ENCODE measurements around the gene SDK2.

The SDK2 gene

DNA sequence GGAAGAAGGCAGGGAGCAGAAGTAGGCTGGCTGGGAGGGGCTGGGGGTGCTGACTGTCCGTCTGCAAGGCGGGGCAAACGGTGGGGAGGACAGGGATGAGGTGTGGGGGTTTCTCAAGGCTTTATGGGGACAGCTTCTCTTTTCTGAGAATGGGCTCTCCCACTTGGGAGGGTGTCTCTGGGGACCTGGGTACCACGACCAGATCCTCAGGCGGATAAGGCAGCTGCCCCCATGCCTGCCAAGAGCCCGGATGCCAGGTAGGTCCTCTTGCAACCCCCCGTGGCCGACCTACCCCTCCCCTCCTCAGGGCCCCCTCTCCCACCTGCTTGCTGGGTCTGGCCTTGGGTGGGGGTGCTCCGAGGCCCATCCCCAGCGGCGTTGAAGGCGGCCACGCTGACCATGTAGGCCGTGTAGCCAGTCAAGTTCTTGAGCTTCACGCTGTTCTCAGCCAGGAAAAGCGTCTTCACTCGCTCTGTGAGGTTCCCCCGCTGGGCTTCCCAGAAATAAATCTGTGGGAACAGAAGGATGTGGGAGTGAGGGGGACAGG lies 276.1 kb downstream of the SDK2 start:
- DNase-seq (ENCODE audit: low read depth in 3 of 3) = no peak

DNA sequence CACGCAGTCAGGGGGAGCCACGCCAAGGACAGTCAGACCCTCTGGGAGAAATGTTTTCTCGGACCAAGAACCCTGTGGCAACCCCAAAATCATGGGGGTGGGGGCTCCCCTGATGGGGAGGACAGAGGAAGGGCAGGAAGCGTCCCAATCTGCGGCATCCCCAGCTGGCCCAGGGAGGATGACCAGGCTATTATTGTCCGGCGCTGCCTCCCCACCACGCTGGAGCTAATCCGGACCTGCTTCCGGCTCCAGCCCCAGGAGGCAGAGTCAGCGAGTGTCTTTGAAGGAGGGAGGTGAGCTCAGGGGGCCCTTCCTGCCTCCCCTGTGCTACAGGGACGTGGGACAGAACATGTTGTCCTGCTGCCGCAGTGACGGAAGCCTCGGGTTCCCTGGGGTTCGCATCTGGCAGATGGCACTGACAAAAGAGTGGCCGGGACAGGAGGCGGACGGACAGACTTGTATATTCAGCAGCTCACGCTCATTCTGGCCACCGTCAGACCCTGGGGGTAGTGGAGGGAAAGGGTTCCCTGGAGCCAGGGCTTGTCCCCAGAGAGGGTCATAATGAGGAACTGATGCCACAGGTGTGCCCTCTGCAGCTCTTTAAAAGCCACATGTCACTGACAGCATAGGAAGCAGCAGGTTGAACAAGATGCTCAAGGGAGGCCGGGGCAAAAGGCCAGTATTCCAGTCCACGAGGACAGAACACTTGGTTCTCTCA lies 278.2 kb downstream of the SDK2 start:
- no peak for DNase-seq (ENCODE audit: low read depth in 3 of 3)

DNA sequence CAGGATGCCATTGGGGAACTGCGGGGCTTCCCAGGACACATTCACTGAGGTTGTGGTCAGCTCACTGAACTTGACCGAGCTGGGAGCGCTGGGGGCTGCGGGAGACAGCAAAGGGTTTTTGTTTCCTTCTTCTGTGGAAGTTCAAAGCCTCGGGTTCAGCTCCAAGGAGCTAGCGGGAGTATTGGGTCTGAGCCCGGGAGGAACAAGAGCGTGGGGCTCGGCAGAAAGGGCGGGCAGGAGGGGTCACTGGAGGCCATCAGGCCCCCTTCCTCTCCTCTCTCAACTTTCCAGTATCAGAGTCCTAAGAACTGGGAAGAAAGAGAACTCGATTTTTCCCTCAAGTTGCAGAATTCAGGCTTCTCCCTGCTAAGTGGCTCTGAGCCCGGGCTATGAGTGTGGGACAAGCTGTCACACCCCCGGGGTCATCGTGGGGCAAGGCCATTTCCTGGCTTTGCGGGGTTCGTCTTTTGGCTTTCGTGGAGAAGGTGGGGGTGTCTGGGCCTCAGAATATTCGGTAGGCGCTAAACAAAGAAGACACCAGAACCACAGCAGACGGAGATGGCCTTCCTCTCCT lies 278.9 kb downstream of the SDK2 start:
- DNase-seq (ENCODE audit: low read depth in 3 of 3) = no peak

DNA sequence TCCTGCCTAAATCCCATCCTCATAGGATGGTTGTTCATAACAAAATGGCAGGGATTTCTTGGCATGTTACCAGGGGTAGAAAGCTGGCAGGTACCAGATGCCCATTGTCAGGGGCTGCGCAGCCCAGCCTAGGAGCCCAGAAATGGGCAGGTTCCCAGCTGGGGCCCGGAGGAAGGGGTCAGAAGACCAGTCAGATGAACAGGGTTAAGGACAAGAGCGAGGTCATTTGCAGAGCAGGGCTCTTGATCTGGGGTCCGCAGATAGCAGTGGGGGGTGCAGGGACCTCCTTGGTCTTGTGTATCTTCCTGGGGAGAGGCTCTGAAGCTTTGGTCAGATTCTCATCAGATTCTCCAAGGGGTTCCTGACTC lies 280.1 kb downstream of the SDK2 start:
- DNase-seq (ENCODE audit: low read depth in 3 of 3) = no peak

DNA sequence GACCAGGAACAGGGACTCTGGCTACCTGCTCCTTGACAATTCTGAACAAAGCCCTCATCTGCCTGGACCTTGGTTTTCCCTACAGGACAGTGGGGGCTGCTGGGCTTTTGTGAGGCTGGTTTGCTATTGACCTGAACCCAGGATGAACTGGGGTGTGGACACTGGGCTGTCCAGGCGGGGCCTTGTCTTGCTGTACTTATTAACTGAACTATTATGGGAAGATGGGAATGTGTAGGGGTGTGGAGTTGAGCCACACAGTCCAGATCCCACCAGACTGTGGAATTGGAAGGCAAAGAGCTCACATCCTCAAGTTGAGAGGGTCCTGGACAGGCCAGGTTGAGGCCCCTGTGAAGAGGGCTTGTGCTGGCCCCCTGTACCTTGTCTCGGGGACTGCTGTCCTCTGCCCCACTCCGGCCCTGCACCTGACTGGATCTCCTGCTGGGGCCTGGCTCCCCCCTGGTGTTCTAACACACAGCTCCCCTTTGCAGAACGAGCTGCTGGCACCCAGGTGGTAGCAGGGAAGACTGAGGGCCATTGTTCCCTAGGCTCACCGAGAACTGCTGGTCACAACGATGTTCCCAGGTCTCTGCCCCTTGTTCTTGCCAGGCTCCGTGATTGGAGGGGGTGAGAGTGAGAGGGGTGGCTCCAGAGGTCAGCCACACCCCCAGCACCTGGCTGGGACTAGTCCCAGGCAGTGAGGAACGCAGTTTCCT lies 280.6 kb downstream of the SDK2 start:
- no peak for DNase-seq (ENCODE audit: low read depth in 3 of 3)

DNA sequence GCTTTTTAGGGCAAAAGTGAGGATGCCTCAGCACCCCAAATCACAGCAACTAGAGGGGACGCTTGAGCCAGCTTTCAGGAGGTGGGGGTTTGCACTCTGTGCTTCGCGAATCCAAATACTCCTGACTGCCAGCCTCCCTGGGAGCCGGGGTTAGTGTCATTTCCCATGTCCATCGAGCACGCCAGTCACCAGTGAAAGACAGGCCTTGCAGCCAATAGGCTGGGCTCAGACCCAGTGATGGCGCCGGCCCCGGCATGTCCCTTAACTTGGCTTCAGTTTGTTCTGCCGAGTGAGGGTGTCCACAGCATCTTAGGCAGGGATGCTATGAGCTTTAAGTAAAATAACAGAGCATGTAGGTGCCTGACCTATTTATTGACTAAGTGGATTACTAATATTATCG lies 281.5 kb downstream of the SDK2 start:
- DNase-seq (ENCODE audit: low read depth in 3 of 3) = no peak

DNA sequence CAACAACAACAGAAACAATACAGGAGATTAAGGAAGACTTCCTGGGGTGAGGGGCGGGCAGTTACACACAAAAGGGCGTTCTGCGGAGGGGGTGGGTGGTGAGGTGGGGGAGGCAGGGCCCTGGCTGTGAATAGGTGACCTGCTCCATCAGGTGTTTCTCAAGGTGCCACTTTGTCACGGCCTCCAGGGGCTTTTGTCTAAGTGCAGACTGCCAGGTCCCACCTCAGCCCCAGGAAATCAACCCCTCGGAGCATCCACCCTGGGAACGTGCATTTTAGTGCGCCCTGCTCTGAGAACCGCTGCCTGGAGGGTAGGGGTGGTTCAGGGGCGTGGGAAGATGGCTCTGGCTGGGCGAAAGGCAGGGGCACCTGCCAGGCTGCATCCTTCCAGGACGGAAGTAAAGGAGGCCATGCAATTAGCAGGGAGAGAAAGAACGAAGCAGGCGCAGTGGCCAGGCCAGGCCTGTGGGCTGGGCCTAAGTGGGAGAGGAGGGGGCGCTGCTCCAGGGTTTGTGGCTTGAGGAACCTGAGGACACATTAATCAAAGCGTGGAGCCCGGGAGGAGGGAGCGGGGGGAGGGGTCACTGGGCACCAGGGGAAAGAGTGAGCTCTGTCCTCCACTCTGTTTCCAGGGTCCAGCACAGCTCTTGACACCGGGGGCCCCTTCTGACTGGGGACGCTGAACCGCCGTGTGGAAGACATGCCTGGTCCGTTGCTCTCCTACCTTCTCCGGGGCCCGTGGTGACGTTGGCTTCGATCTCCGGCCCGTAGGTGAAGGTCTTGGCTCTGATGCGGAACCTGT lies 283.1 kb downstream of the SDK2 start:
- no peak for DNase-seq (ENCODE audit: low read depth in 3 of 3)

DNA sequence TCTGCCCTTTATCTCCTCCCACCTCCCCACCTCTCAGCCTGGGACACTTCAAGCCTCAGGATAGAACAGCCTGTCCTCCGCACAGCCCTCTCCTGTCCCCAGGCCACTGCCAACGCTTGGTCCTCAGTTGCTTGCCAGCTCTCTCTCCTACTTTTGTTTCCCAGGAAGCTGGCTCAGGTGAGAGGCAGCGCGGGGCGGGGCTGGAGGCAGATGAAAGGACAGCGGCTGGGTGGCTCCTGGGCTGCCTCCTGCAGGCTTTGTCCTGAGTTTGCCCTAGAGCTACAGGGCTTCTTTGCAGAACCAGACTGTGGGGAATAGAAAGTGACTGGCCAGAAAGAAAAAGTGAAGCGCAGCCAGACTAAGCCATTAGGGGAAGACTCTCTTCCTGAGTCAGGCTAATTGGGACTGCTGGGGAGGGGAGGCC lies 284.2 kb downstream of the SDK2 start:
- DNase-seq (ENCODE audit: low read depth in 3 of 3) = no peak

DNA sequence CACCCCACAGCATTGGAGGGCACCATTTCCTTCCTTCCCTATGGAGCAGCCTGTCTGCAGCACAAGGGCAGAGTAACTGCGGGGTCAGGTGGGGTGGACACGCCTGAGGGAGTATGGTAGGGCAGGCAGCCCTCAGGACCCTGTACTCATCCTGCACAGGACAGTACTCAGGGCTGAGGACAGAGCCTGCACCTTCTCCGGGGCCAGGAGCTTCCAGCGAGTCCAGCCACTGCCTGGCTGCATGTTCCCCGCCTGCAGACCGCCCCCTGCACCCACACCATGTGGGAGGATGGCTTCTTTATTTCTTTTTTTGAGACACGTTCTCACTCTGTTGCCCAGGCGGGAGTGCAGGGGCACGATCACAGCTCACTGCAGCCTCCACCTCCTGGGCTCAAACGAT lies 284.9 kb downstream of the SDK2 start:
- DNase-seq (ENCODE audit: low read depth in 3 of 3) = no peak

DNA sequence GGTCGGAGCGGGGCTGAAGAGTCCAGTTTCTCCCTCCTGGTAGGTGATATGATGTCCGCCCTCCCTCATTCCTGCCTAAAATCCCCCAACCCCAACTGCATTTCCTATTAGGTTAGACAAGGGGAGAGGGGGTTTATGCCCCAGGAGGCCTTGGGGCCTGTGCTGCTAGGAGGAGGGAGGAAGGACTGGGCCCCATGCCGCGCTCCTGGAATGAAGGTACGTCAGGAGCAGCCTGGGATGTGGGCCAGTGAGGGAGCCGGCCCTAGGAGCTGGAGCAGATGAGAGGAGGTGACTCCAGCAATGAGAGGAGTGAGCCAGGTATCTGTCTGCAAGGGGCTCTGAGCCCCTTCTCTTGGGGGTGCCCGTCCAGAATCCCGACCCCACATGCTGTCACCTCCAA lies 285.6 kb downstream of the SDK2 start:
- no peak for DNase-seq (ENCODE audit: low read depth in 3 of 3)

DNA sequence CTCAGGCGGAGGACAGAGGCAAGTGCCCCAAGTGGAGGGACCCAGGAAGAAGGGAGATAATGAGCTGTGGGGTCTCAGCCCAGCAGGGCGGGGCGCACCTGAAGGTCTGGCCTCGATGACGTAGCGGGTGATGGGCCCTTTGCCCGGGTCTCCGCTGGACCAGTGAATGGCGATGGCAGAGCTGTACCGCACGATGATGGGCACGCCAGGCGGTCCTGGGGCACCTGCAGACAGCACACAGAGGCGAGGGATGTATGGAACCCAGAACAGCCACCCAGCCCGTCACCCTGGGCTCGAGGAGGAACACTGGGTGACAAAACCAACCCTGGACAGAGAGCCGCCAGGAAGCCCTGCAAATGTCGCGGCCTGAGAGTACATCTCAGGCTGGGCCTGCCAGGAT lies 286.3 kb downstream of the SDK2 start:
- DNase-seq (ENCODE audit: low read depth in 3 of 3) = no peak

DNA sequence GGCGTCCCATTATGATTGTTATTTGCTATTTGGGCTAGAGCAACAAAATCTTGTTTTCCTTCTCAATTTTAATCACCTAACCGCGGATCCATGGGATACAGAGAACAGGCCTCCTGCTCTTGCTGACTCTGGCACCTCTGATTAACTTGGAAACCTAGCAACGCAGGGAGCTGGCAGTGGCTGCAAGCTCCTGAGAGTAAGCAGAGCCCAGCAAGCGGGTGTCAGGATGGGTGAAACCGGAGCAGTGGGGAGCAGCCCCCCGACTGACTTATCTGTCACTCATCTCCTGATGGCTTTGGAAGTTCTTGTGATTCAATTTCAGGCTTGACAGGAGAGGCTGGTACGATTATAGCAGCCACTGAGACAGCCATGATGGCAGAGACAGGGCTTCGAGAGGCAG lies 286.9 kb downstream of the SDK2 start:
- DNase-seq (ENCODE audit: low read depth in 3 of 3) = no peak

DNA sequence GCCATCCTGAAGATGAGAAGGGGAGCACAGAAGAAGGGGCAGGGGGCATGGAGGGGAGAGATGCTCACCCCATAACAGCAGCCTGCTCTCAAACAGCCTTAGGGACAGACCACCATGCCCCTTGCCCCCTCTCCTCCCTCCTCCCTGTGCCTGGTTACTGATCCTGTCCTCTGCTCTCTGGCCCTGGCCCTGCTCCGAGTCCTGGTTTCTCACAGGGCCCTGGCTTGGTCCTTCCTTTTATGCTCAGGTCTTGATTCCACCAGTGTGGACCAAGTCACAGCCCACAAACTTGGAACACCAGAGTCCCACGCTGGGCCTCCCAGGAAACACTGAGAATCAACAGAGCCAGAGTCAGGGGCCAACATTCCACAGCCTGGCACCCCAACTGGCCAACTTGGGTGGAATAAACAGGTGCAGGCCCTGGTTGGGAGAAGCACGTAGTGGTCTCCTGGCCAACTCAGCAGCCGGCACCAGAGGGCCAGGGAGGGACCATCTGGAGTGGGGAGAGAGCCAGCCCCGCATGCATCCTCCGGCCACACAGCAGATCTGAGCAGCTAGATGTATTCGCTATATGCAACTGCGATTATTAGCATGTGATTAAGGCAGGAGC lies 287.6 kb downstream of the SDK2 start:
- DNase-seq (ENCODE audit: low read depth in 3 of 3) = no peak

DNA sequence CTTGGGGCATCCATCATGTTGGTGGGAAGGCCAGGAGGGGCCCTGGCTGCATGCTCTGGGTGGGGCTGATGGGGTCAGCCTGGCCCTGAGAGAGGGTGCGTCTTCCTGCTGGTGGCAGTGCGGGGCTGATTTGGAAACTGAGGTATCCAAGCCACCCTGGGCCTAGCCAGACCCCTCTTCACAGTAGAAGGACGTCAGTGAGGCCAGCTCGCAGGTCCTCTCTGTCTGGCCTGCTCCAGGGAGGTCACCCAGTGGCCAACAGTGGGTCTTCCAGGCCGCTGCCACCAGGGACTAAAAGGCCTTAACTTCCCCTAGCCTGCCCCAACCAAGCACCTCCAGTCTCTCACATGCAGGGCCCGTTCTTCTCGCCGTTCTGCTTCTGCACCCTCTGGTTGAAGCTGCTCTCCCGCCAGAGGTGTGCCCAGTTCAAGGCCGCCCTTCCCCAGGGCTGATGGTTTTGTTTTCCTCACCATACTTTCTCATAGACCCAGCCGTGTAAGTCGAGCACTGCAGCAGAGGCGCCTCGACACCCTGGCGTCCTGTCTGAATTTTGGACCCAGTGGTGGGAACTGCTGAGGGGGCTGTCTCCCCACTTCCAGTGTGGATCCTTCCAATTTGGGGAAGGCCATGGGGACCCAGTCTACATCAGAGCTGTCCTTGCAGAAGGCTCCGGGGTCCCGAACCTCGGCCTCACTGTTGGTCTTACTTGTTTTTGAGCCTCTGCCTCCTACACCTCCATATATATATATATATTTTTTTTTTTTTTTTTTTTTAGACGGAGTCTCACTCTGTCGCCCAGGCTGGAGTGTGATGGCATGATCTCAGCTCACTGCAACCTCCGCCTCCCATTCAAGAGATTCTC lies 289.6 kb downstream of the SDK2 start:
- DNase-seq (ENCODE audit: low read depth in 3 of 3) = no peak

DNA sequence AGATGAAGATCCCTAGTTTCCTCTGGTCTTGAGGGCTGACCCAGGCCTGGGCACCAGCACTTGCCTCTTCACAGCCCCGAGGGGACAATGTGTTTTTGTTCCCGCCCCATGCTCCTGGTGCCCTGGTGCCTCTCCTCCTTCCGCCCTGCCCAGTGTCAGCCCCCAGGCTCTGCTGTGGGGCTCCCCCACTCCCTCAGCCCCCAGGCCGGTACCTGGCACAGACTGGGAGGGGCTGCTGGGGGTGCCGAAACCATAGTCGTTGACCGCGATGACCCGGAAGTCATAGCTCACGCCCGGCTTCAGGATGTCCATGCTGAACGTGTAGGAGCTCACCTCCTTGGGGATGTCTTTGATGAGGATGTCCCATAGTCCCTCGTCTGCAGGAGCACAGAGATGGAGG lies 292.0 kb downstream of the SDK2 start:
- DNase-seq (ENCODE audit: low read depth in 3 of 3) = no peak

DNA sequence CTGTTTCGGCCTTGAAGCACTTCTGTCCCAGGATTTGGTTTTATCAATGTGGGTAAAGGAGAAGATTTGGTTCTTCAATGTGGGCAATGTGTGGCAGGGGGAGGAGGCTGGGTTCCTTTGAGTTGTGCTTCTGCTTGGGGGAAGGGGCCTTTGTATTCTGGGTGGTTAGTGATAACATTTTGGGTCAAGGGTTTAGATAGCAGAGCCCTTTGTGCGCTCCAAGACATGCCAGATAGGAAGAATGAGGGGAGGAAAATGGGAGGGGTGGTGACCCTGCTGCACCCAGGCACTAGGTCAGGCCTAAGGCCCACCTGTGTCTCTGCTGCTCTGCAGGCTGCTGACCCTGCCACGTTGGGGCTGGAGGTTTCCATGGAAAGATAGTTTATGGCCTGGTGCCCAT lies 292.5 kb downstream of the SDK2 start:
- DNase-seq (ENCODE audit: low read depth in 3 of 3) = no peak

DNA sequence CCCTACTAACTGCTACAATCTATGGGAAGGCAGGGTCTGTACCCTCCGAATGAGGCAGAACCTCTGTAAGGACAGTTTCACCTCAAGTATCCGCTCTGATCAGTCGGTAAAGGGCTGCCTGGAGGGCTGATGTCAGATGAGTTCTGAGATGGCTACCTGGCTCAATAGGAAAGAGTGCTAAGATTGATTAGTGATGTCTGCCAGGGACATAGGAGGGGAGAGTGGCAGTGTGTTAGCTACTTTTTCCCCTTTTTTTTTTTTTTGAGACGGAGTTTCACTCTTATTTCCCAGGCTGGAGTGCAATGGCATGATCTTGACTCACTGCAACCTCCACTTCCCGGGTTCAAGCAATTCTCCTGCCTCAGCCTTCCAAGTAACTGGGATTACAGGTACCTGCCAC lies 293.4 kb downstream of the SDK2 start:
- DNase-seq (ENCODE audit: low read depth in 3 of 3) = no peak

DNA sequence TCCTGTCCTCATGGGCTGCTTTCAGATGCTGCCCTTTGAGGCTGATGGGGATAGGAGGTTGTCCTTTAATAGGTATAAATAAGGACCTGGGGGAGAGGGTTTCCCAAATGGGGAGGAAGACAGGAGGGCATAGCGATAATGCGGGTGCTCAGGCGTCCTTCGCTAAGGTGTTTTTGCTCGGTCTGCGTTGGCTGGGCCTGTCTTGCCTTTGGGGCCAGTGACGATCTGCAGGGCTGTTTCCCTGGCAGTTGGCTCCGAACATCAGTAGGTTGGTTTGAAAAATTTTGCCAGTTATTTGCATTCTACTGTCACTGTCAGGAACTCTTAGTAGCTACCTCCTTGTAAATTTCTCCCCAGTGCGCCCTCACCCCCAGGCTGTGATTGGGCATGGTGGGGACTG lies 294.6 kb downstream of the SDK2 start:
- no peak for DNase-seq (ENCODE audit: low read depth in 3 of 3)

DNA sequence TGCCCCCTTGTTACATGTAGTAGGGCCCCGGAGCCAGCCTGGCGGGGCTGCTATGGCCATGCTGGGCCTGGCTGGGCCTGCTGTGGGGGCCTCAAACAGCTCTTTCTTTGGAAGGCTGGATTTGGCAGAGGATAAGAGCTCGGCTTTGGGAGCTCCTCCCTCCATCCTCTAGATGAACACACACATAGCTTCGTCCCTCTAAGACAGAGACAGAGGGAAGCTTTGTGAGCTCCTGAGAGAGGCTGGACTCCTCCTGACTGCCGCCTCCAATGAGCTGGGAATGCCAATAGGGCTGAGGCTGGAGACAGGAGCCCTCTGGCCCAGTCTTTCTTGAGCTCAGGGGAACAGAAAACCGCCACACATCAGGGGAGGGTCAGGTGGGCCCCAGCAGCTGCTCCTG lies 295.1 kb downstream of the SDK2 start:
- no peak for DNase-seq (ENCODE audit: low read depth in 3 of 3)

DNA sequence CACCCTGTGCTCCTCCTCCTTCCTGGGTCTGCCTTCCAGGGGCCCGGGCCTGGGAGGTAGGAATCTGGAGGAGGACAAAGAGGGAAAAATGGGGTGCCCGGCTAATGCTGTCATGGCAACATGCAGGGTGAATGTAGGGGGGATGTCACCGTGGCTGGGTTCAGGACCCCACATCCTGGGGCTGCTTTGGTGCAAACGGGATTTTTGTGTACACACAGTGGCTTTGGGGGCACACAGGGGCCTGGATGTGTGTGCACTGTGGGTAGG lies 295.5 kb downstream of the SDK2 start:
- DNase-seq (ENCODE audit: low read depth in 3 of 3) = no peak

All from stimulated activated CD4-positive, alpha-beta T cell treated with anti-CD3 and anti-CD28 coated beads, TNF-alpha, amount 100 ng/mL, for 4 hours (primary cell).